Neural cell (in vitro differentiated cells): Measurements from ENCODE around the gene MPL. TPM values are rescaled to one million over a fixed set of nuclear protein-coding genes. Genes with fewer than 3 reads are reported as not detected.

Experiments
- H2AFZ ChIP-seq: fragments of 200-600, 300-800 bp; sonication (generic), shearing (Covaris generic); 2 replicates; pipeline ENCODE4 v1.6.0; 2014; ENCODE audit warnings: low read depth, mild to moderate bottlenecking, antibody characterized with exemption, low read length, moderate library complexity
- H3F3A ChIP-seq: fragments of 200-600 bp; shearing (Covaris generic); 2 replicates; pipeline ENCODE4 v1.6.1; 2016; ENCODE audit warnings: mild to moderate bottlenecking, moderate library complexity, mixed read lengths, antibody characterized with exemption, low read length; ENCODE audit not compliant: insufficient read depth, poor library complexity, severe bottlenecking
- H3K27ac ChIP-seq: fragments of 200-600, 300-800 bp; sonication (generic), shearing (Covaris generic); 2 replicates; pipeline ENCODE4 v1.5.1; 2014; ENCODE audit warnings: mild to moderate bottlenecking, low read length, moderate library complexity
- H3K27me3 ChIP-seq: fragments of 300-800, 200-600 bp; sonication (generic), shearing (Covaris generic); 2 replicates; pipeline ENCODE4 v1.6.0; 2014; ENCODE audit warnings: mild to moderate bottlenecking, low read depth, low read length, moderate library complexity; ENCODE audit not compliant: insufficient read depth
- H3K36me3 ChIP-seq: fragments of 300-800, 200-600 bp; sonication (generic), shearing (Covaris generic); 2 replicates; pipeline ENCODE4 v1.5.1; 2014; ENCODE audit warnings: mild to moderate bottlenecking, antibody characterized with exemption, low read length, moderate library complexity; ENCODE audit not compliant: insufficient read depth
- H3K4me2 ChIP-seq: fragments of 300-800, 200-600 bp; sonication (generic), shearing (Covaris generic); 2 replicates; pipeline ENCODE4 v1.6.0; 2014; ENCODE audit warnings: mild to moderate bottlenecking, low read length
- H3K4me3 ChIP-seq: fragments of 300-800, 200-600 bp; sonication (generic), shearing (Covaris generic); 2 replicates; pipeline ENCODE4 v1.5.1; 2014; ENCODE audit warnings: mild to moderate bottlenecking, low read length, moderate library complexity
- H3K79me2 ChIP-seq: fragments of 200-600 bp; shearing (Covaris generic); replicated peaks from 2 replicates; pipeline ENCODE4 v1.6.0; 2014; ENCODE audit warnings: mild to moderate bottlenecking, low read length, moderate library complexity; ENCODE audit not compliant: insufficient read depth
- H3K9ac ChIP-seq: fragments of 300-800, 200-600 bp; sonication (generic), shearing (Covaris generic); 2 replicates; pipeline ENCODE4 v1.6.1; 2016; ENCODE audit warnings: mild to moderate bottlenecking, low read length, mixed read lengths
- H3K9me2 ChIP-seq: fragments of 200-600 bp; shearing (Covaris generic); 2 replicates; pipeline ENCODE4 v1.6.1; 2016; ENCODE audit warnings: mild to moderate bottlenecking, low read length, mixed read lengths; ENCODE audit not compliant: insufficient read depth
- H3K9me3 ChIP-seq: fragments of 200-600, 300-800 bp; sonication (generic), shearing (Covaris generic); 2 replicates; pipeline ENCODE4 v1.6.1; 2016; ENCODE audit warnings: mild to moderate bottlenecking, mixed run types, low read length, moderate library complexity, mixed read lengths
- H4K20me1 ChIP-seq: fragments of 200-600 bp; shearing (Covaris generic); 2 replicates; pipeline ENCODE4 v1.6.1; 2016; ENCODE audit warnings: mild to moderate bottlenecking, mixed run types; ENCODE audit not compliant: insufficient read depth
- EP300 ChIP-seq: fragments of 450-650 bp; conservative IDR thresholded peaks from 2 replicates; pipeline ENCODE4 v1.6.1; 2014; ENCODE audit warnings: antibody characterized with exemption, mild to moderate bottlenecking, moderate library complexity; ENCODE audit not compliant: poor library complexity, severe bottlenecking
- EZH2 ChIP-seq: fragments of 200-600, 300-800 bp; shearing (Covaris generic), sonication (generic); IDR thresholded peaks from 2 replicates; pipeline ENCODE4 v1.6.1; 2014; ENCODE audit warnings: antibody characterized with exemption, low read length, borderline replicate concordance, mild to moderate bottlenecking; ENCODE audit not compliant: insufficient read depth, poor library complexity, severe bottlenecking
- MXI1 ChIP-seq: fragments of 450-650 bp; conservative IDR thresholded peaks from 2 replicates; pipeline ENCODE4 v1.6.1; 2014; ENCODE audit warnings: antibody characterized with exemption, mild to moderate bottlenecking; ENCODE audit not compliant: poor library complexity, severe bottlenecking
- POLR2AphosphoS5 ChIP-seq: IDR thresholded peaks from 2 replicates; pipeline ENCODE4 v1.6.1; 2012
- RAD21 ChIP-seq: fragments of 450-650 bp; conservative IDR thresholded peaks from 2 replicates; pipeline ENCODE4 v1.6.1; 2014; ENCODE audit warnings: antibody characterized with exemption, mild to moderate bottlenecking, moderate library complexity
- SMC3 ChIP-seq: fragments of 450-650 bp; conservative IDR thresholded peaks from 2 replicates; pipeline ENCODE4 v1.6.1; 2014; ENCODE audit warnings: antibody characterized with exemption, mild to moderate bottlenecking, moderate library complexity; ENCODE audit not compliant: poor library complexity
- TAF1 ChIP-seq: IDR thresholded peaks from 2 replicates; pipeline ENCODE4 v1.6.1; 2012; ENCODE audit warnings: low read depth
- polyA plus RNA-seq: library from polyadenylated mRNA; depleted of rRNA; stranded (reverse); fragments of >200 nt; gene quantifications from 2 replicates; pipeline ENCODE4 v1.2.3, GENCODE V29; 2014
- TF ChIP-seq, protein P1 (sequence below): IDR thresholded peaks from 2 replicates; pipeline ENCODE4 v1.6.1; 2012; ENCODE audit warnings: borderline replicate concordance
- TF ChIP-seq, protein P2 (sequence below): fragments of 450-650 bp; IDR thresholded peaks from 2 replicates; pipeline ENCODE4 v1.5.1; 2014; ENCODE audit warnings: antibody characterized with exemption, mild to moderate bottlenecking, moderate library complexity; ENCODE audit not compliant: poor library complexity, severe bottlenecking

The MPL gene
- polyA plus RNA-seq, 1 donor from 2014 or later, result not detected

DNA sequence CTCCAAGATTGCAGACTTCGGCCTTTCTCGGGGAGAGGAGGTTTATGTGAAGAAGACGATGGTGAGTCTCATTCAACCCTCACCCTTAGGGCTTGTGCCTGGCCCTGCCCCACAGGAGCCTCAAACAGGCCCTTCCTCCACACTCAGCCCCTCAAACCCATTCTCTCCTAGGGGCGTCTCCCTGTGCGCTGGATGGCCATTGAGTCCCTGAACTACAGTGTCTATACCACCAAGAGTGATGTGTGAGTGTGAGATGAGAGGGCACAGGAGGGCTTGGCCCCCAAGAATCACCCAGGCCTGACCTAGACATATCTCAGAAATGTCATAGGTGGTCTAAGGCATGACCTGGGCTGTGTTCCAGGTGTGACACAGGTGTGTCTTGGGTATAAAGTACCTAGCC, 18.3 kb upstream of the MPL start:
- H3K27ac ChIP-seq, result no peak overlapping the region
- H3K4me3 ChIP-seq, result no peak overlapping the region
- H3K36me3 ChIP-seq, result no peaks in the 10 kb centered on the region
- no peak overlapping the region for H3K4me2 ChIP-seq
- H3F3A ChIP-seq, result no peaks in the 10 kb centered on the region
- no peaks in the 10 kb centered on the region for H3K27me3 ChIP-seq
- no peak overlapping the region for H2AFZ ChIP-seq
- H3K79me2 ChIP-seq, result no peaks in the 10 kb centered on the region
- H3K9me3 ChIP-seq, result no peaks in the 10 kb centered on the region
- H4K20me1 ChIP-seq, result no peaks in the 10 kb centered on the region
- no peak for TF ChIP-seq SMC3
- TF ChIP-seq MXI1, result no peak
- TF ChIP-seq, protein P1, sequence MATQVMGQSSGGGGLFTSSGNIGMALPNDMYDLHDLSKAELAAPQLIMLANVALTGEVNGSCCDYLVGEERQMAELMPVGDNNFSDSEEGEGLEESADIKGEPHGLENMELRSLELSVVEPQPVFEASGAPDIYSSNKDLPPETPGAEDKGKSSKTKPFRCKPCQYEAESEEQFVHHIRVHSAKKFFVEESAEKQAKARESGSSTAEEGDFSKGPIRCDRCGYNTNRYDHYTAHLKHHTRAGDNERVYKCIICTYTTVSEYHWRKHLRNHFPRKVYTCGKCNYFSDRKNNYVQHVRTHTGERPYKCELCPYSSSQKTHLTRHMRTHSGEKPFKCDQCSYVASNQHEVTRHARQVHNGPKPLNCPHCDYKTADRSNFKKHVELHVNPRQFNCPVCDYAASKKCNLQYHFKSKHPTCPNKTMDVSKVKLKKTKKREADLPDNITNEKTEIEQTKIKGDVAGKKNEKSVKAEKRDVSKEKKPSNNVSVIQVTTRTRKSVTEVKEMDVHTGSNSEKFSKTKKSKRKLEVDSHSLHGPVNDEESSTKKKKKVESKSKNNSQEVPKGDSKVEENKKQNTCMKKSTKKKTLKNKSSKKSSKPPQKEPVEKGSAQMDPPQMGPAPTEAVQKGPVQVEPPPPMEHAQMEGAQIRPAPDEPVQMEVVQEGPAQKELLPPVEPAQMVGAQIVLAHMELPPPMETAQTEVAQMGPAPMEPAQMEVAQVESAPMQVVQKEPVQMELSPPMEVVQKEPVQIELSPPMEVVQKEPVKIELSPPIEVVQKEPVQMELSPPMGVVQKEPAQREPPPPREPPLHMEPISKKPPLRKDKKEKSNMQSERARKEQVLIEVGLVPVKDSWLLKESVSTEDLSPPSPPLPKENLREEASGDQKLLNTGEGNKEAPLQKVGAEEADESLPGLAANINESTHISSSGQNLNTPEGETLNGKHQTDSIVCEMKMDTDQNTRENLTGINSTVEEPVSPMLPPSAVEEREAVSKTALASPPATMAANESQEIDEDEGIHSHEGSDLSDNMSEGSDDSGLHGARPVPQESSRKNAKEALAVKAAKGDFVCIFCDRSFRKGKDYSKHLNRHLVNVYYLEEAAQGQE, result no peak
- TF ChIP-seq, protein P2, sequence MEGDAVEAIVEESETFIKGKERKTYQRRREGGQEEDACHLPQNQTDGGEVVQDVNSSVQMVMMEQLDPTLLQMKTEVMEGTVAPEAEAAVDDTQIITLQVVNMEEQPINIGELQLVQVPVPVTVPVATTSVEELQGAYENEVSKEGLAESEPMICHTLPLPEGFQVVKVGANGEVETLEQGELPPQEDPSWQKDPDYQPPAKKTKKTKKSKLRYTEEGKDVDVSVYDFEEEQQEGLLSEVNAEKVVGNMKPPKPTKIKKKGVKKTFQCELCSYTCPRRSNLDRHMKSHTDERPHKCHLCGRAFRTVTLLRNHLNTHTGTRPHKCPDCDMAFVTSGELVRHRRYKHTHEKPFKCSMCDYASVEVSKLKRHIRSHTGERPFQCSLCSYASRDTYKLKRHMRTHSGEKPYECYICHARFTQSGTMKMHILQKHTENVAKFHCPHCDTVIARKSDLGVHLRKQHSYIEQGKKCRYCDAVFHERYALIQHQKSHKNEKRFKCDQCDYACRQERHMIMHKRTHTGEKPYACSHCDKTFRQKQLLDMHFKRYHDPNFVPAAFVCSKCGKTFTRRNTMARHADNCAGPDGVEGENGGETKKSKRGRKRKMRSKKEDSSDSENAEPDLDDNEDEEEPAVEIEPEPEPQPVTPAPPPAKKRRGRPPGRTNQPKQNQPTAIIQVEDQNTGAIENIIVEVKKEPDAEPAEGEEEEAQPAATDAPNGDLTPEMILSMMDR, result no peak
- TF ChIP-seq RAD21, result no peak
- no peak for TF ChIP-seq EZH2
- no peak for TF ChIP-seq TAF1
- no peak for TF ChIP-seq EP300
- TF ChIP-seq POLR2AphosphoS5, result no peak
- H3K9ac ChIP-seq, result no peak overlapping the region
- H3K9me2 ChIP-seq, result no peaks in the 10 kb centered on the region

DNA sequence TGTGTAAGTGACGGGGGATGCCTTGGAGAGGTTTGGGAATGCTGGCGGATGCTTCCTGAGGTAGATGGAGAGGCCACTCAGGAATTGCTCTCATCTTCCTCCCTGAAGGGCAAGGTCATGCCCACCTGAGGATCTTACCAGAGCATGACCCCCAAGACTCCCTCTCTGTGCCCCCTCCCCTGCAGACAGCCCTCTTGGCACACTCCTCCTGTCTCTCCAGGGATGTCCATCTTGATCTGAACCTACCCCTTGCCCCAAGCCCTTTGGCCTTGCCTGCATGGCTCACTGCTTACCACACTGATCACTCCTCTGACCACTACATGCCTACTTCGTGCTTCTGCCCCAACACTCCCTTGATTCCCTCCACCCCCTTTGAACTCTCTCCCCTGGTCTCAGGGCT, 17.9 kb upstream of the MPL start:
- no peaks in the 10 kb centered on the region for H3K36me3 ChIP-seq
- H3K27ac ChIP-seq, result no peak overlapping the region
- H3K4me3 ChIP-seq, result no peak overlapping the region
- H2AFZ ChIP-seq, result no peak overlapping the region
- H3K9me3 ChIP-seq, result no peaks in the 10 kb centered on the region
- no peak for TF ChIP-seq EP300
- no peak for TF ChIP-seq SMC3
- no peak overlapping the region for H3K4me2 ChIP-seq
- H3K27me3 ChIP-seq, result no peaks in the 10 kb centered on the region
- no peaks in the 10 kb centered on the region for H3K9me2 ChIP-seq
- no peaks in the 10 kb centered on the region for H3F3A ChIP-seq
- H3K9ac ChIP-seq, result no peak overlapping the region
- no peaks in the 10 kb centered on the region for H4K20me1 ChIP-seq
- no peaks in the 10 kb centered on the region for H3K79me2 ChIP-seq

DNA sequence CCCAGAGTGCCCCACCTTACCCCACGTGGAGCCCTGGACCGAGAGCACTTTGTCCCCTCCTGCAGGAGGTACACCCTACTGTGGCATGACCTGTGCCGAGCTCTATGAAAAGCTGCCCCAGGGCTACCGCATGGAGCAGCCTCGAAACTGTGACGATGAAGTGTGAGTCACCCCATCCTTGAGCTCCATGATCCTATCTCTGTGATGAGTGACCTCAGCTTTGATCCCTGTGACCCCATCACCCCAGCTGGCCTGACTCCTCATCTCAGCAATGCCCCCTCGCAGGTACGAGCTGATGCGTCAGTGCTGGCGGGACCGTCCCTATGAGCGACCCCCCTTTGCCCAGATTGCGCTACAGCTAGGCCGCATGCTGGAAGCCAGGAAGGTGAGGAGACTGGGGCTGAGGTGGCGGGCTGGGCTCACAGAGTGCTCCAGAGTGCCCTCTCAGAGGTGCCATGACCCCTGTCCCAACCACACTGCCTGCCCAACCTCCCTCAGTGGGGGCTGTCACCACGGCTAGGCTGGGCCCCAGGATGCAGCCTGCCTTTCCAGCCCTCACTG, 16.2 kb upstream of the MPL start:
- H4K20me1 ChIP-seq, result no peaks in the 10 kb centered on the region
- no peak overlapping the region for H3K27ac ChIP-seq
- TF ChIP-seq EP300, result no peak
- no peak for TF ChIP-seq POLR2AphosphoS5
- no peak for TF ChIP-seq SMC3
- no peak for TF ChIP-seq RAD21
- TF ChIP-seq TAF1, result no peak
- TF ChIP-seq, protein P1, result no peak
- TF ChIP-seq EZH2, result no peak
- no peak for TF ChIP-seq MXI1
- TF ChIP-seq, protein P2, result no peak
- H3K4me3 ChIP-seq, result no peak overlapping the region
- no peaks in the 10 kb centered on the region for H3K9me2 ChIP-seq
- H2AFZ ChIP-seq, result no peak overlapping the region
- H3K36me3 ChIP-seq, result no peaks in the 10 kb centered on the region
- H3K9me3 ChIP-seq, result no peaks in the 10 kb centered on the region
- no peak overlapping the region for H3K9ac ChIP-seq
- no peaks in the 10 kb centered on the region for H3K27me3 ChIP-seq
- no peaks in the 10 kb centered on the region for H3F3A ChIP-seq
- no peak overlapping the region for H3K4me2 ChIP-seq
- H3K79me2 ChIP-seq, result no peaks in the 10 kb centered on the region
